Prostate gland (tissue), 2 donors: ENCODE data around the gene C13orf46. TPM values are rescaled to one million over a fixed set of nuclear protein-coding genes. Genes with fewer than 3 reads are reported as not detected.
A peak's percentile ranks its signal among the peaks of the same experiment; 100 is the strongest.

Experiments
- DNase-seq: peaks from one replicate; pipeline ENCODE4 v3.0.0-alpha.2; 2019; ENCODE audit warnings: low spot score
- H3K27ac ChIP-seq, 2 donors: fragments of 200-600 bp; sonication (generic); 2 replicates each; pipeline ENCODE4 v1.5.1; 2017 to 2019
- H3K27me3 ChIP-seq: fragments of 200-600 bp; sonication (generic); replicated peaks from 2 replicates; pipeline ENCODE4 v1.5.1; 2019; ENCODE audit not compliant: insufficient read depth
- H3K36me3 ChIP-seq, 2 donors: fragments of 200-600 bp; sonication (generic); 1 replicate in 1 of 2; 2 replicates in 1 of 2; pipeline versions ENCODE4 v1.5.1 to v1.8.1; 2017 to 2019
- H3K4me1 ChIP-seq: fragments of 200-600 bp; sonication (generic); replicated peaks from 2 replicates; pipeline ENCODE4 v1.5.1; 2019
- H3K4me3 ChIP-seq, 2 donors: fragments of 200-600 bp; sonication (generic); 2 replicates each; pipeline ENCODE4 v1.5.1; 2017 to 2019
- H3K9me3 ChIP-seq: fragments of 200-600 bp; sonication (generic); 2 replicates; pipeline ENCODE4 v1.5.1; 2017
- POLR2A ChIP-seq: fragments of 450-650 bp; IDR thresholded peaks from one replicate; pipeline ENCODE4 v1.6.1; 2016; ENCODE audit warnings: antibody characterized with exemption, mild to moderate bottlenecking
- POLR2AphosphoS5 ChIP-seq: sonication (generic); formaldehyde crosslinking; IDR thresholded peaks from one replicate; pipeline ENCODE4 v1.6.1; 2017; ENCODE audit warnings: antibody characterized with exemption
- WGBS: methylation state at CpG from one replicate; pipeline ENCODE4 v1.1.5; 2018; 5-methylcytosine and 5-hydroxymethylcytosine counted together
- intact Hi-C: fragments of 100-400 bp; cut with DNase I; formaldehyde crosslinking; loops from one replicate; pipeline ENCODE4 v1.14.2; 2022
- total RNA-seq, 2 donors: library from RNA; depleted of rRNA; stranded (reverse); fragments of >200 nt; gene quantifications; one replicate each; pipeline ENCODE4 v1.1.0, GENCODE V29; 2016
- TF ChIP-seq, protein P1 (sequence below), 4 experiments: fragments of 200-600 bp in 2 of 4; fragments of 450-650 bp in 2 of 4; sonication (generic) in 2 of 4; IDR thresholded peaks; 1 replicate in 3 of 4; 2 replicates in 1 of 4; pipeline ENCODE4 v1.5.1; 2016 to 2019; ENCODE audit warnings: antibody characterized with exemption in 4 of 4, mild to moderate bottlenecking in 2 of 4, moderate library complexity in 2 of 4

Gene C13orf46
- total RNA-seq, 2 donors from 2014 or later: 8.0 to 9.9 TPM

DNA sequence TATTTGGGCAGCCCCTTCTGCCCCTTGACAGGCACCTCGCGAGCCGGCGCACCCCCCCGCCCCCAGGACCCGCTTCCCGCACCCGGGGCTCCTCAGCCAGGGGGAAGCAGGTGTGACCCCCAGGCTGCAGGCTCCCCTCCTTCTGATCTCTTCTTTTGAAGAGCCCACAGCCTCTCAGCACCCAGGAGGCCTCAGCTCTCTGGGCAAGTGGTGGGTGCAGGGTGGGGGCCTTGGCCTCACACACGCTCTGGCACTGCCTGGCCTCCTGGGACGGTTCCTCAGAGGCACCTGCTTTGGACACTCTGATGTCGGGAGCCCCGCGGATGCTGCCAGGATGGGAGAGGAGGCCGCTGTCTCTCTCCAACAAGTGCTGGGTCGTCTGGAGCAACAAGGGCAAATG, 1.5 kb upstream of the C13orf46 start:
- intact Hi-C loops: loop anchor here (10.0 kb wide), 1 partner anchor 159 kb away; the partner anchor contains the start of gene RASA3
- H3K27ac ChIP-seq: no peak overlapping the region
- 95% methylated on average over 15 of the region's 15 CpGs for WGBS
- DNase-seq: no peak
- TF ChIP-seq, protein P1, sequence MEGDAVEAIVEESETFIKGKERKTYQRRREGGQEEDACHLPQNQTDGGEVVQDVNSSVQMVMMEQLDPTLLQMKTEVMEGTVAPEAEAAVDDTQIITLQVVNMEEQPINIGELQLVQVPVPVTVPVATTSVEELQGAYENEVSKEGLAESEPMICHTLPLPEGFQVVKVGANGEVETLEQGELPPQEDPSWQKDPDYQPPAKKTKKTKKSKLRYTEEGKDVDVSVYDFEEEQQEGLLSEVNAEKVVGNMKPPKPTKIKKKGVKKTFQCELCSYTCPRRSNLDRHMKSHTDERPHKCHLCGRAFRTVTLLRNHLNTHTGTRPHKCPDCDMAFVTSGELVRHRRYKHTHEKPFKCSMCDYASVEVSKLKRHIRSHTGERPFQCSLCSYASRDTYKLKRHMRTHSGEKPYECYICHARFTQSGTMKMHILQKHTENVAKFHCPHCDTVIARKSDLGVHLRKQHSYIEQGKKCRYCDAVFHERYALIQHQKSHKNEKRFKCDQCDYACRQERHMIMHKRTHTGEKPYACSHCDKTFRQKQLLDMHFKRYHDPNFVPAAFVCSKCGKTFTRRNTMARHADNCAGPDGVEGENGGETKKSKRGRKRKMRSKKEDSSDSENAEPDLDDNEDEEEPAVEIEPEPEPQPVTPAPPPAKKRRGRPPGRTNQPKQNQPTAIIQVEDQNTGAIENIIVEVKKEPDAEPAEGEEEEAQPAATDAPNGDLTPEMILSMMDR (IDR thresholded peaks at IDR 0.05): no peak
- TF ChIP-seq POLR2AphosphoS5 (no peak), POLR2A (no peak)
- H3K4me3 ChIP-seq: no peak overlapping the region
- H3K27me3 ChIP-seq: no peaks in the 10 kb centered on the region
- peaks cover 8% of the 10 kb centered on the region for H3K4me1 ChIP-seq
- no peaks in the 10 kb centered on the region for H3K9me3 ChIP-seq
- H3K36me3 ChIP-seq: no peaks in the 10 kb centered on the region

DNA sequence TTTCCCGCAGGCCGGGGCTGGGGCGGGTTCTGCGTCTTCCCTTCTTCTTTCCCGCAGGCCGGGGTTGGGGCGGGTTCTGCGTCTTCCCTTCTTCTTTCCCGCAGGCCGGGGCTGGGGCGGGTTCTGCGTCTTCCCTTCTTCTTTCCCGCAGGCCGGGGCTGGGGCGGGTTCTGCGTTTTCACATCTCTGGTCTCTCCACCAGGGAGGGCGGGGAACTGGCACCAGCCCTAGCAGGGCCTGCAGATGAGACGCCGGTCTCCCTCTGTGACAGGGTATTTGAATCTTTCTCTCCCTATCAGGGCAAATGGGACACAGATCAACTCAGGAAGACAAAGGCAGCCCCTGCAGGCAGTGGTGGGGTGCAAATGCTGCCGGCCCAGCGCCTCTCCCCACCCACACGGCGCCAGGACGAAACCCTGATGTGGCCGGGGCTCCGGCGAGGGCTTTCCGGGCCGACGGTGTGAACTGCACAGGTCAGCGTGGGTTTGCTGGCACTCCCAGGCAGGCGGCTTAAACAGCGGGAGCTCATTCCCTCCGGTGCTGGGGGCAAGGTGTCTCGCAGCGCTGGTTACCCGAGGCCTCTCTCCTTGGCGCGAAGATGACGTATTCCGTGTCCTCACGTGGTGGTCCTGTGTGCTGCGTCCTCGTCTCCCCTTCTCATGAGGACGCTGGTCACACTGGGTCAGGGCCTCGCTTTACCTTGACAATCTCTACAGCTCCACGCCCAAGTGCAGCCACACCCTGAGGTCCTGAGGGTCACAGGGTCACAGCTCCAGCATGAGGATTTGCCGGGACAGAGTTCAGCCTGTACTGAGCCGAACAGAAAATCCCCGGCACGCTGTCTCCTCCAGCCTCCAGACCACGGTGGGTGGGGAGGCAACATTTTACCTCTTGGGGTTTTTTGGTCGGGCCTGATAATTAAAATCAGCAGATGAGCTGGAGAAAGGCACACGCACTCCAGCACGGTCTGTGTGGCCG, 717 bp upstream of the C13orf46 start:
- H3K4me1 ChIP-seq: peaks cover 8% of the 10 kb centered on the region
- DNase-seq: no peak
- TF ChIP-seq POLR2A (no peak), POLR2AphosphoS5 (no peak)
- TF ChIP-seq, protein P1 (IDR thresholded peaks at IDR 0.05): no peak
- H3K27me3 ChIP-seq: no peaks in the 10 kb centered on the region
- H3K9me3 ChIP-seq: no peaks in the 10 kb centered on the region
- intact Hi-C loops: loop anchor here (10.0 kb wide), 1 partner anchor 160 kb away; the partner anchor contains the start of gene RASA3
- no peaks in the 10 kb centered on the region for H3K36me3 ChIP-seq
- H3K27ac ChIP-seq: no peak overlapping the region
- H3K4me3 ChIP-seq: no peak overlapping the region
- WGBS: 93% methylated on average over 48 of the region's 56 CpGs

DNA sequence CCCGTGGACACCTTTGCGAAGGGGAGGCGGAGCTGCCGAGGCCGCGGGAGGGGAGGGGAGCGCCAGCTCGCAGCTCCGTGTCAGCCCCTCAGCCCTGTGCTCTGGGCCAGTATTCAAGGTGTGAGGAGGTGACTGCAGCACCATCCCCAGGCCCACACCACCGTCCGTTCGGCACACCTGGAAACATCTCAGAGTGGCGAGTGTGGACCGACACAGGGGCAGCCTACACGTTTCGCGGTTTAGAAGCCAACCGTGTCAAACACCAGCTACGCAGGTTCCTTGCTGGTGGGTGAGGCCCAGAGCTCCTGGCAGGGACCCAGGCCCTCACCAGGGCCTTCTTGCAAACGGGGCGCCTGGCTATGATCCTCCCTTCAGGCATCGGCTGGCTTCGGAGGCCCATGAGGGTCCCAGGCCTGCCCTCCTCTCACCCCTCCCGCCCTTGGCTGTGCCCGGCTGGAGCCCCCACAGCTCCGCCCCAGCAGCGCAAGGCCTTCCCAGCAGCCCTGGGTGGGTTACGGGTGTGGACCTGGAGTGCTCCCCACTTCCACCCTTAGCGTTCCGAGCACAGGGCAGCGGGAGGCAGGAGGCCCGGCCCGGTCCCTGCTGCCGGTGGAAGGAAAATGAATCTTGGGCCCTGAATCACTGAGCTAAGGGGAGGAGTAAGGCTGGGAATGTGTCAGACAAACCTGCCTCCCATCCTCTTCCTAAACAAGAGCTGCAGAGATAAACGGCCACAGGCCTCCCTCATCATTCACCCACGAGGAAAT, 1.2 kb downstream of the C13orf46 start:
- Histone ChIP-seq H3K4me3 (no peak overlapping the region), H3K4me1 (peaks cover 8% of the 10 kb centered on the region), H3K9me3 (no peaks in the 10 kb centered on the region), H3K36me3 (no peaks in the 10 kb centered on the region), H3K27ac (no peak overlapping the region), H3K27me3 (no peaks in the 10 kb centered on the region)
- no peak for TF ChIP-seq POLR2A
- no peak for TF ChIP-seq POLR2AphosphoS5
- TF ChIP-seq, protein P1 (IDR thresholded peaks at IDR 0.05): no peak
- DNase-seq: no peak
- intact Hi-C loops: loop anchor here (10.0 kb wide), 1 partner anchor 162 kb away; the partner anchor contains the start of gene RASA3
- WGBS: 89% methylated on average over 36 of the region's 36 CpGs

DNA sequence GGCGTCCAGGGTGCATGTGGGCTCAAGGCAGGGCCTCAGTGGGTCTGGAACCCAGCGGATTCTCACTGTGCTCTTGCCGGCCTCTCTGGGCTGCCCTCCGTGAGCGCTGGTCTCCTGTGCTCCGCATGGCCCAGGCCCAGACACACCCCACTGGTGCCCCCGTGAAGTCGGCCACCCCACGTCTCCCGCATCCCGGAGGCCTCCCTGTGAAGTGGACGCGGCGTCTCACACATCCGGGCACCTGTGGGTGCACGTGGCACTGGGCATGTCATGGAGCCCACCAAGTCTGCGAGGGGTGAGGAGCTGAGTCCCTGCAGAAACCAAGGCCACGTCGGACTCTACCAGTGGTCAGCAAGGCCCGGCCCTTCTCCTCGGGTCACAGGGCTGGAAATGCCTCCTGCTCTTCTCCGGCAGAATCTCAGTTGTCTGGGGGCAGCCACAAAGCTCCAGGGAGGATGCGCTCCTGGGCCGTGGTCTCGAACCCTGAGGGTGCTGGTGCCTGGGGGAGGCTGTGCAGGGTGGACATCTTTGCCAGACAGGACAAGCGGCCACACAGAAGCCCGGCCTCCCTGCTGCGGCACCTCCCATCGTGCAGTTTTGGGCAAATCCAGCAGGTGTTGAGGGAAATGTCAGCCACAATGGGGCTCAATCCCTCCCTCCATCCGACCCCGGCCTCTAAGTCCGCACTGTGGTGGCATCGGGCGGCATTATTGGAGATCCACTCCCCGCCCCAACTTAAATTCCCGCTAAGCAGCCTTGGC, 2.2 kb downstream of the C13orf46 start:
- DNase-seq: no peak
- no peaks in the 10 kb centered on the region for H3K9me3 ChIP-seq
- H3K27me3 ChIP-seq: no peaks in the 10 kb centered on the region
- intact Hi-C loops: loop anchor here (10.0 kb wide), 1 partner anchor 163 kb away; the partner anchor contains the start of gene RASA3
- WGBS: 97% methylated on average over 23 of the region's 36 CpGs
- H3K4me3 ChIP-seq: no peak overlapping the region
- no peaks in the 10 kb centered on the region for H3K36me3 ChIP-seq
- peaks cover 8% of the 10 kb centered on the region for H3K4me1 ChIP-seq
- H3K27ac ChIP-seq: peak overlapping the region; percentile 90 to 92
- TF ChIP-seq POLR2AphosphoS5: no peak
- TF ChIP-seq, protein P1 (IDR thresholded peaks at IDR 0.05): no peak
- no peak for TF ChIP-seq POLR2A
